Liver (tissue), 9 donors: ENCODE data around the gene RPS5. TPM values are rescaled to one million over a fixed set of nuclear protein-coding genes. Genes with fewer than 3 reads are reported as not detected.
"Not testable (repeated sequence)": the region's sequence is repeated elsewhere in the genome, so short reads cannot be mapped to it uniquely, and the experiment has no call there.

Experiments
- DNase-seq: peaks from one replicate; pipeline ENCODE4 v3.0.0-alpha.2; 2017; ENCODE audit warnings: low spot score
- H3K27ac ChIP-seq, 2 donors: one replicate each; pipeline ENCODE4 v1.7.0; 2013; ENCODE audit warnings: inconsistent platforms in 2 of 2, low read length in 2 of 2, control low read depth in 1 of 2, low read depth in 1 of 2, mild to moderate bottlenecking in 1 of 2
- H3K27me3 ChIP-seq, 4 donors: one replicate each; pipeline versions ENCODE4 v1.6.1 to v1.7.0; 2013; ENCODE audit warnings: low read length in 3 of 4, inconsistent platforms in 1 of 4, mild to moderate bottlenecking in 1 of 4, moderate library complexity in 1 of 4; ENCODE audit not compliant: control insufficient read depth in 4 of 4, insufficient read depth in 4 of 4
- H3K36me3 ChIP-seq, 4 donors: one replicate each; pipeline versions ENCODE4 v1.6.1 to v1.7.0; 2013; ENCODE audit warnings: low read length in 3 of 4, mild to moderate bottlenecking in 3 of 4, low read depth in 1 of 4, moderate library complexity in 1 of 4; ENCODE audit not compliant: control insufficient read depth in 4 of 4, insufficient read depth in 3 of 4
- H3K4me1 ChIP-seq, 4 donors: one replicate each; pipeline versions ENCODE4 v1.6.1 to v1.7.0; 2013; ENCODE audit warnings: low read length in 3 of 4, mild to moderate bottlenecking in 3 of 4, moderate library complexity in 1 of 4; ENCODE audit not compliant: control insufficient read depth in 4 of 4, insufficient read depth in 4 of 4
- H3K4me3 ChIP-seq, 3 donors: one replicate each; pipeline versions ENCODE4 v1.6.1 to v1.7.0; 2013; ENCODE audit warnings: low read length in 3 of 3, control low read depth in 1 of 3, low read depth in 1 of 3, mild to moderate bottlenecking in 1 of 3
- H3K9ac ChIP-seq, 2 donors: one replicate each; pipeline ENCODE4 v1.7.0; 2013; ENCODE audit warnings: low read length in 2 of 2, mild to moderate bottlenecking in 2 of 2, moderate library complexity in 2 of 2, control low read depth in 1 of 2, low read depth in 1 of 2
- H3K9me3 ChIP-seq, 4 donors: one replicate each; pipeline versions ENCODE4 v1.6.1 to v1.7.0; 2013; ENCODE audit warnings: low read length in 3 of 4; ENCODE audit not compliant: control insufficient read depth in 4 of 4
- FOXA1 ChIP-seq: IDR thresholded peaks from 2 replicates; pipeline ENCODE4 v1.6.1; 2016; ENCODE audit warnings: antibody characterized with exemption
- FOXA2 ChIP-seq: IDR thresholded peaks from 2 replicates; pipeline ENCODE4 v1.6.1; 2016; ENCODE audit warnings: antibody characterized with exemption
- GABPA ChIP-seq, 2 donors: IDR thresholded peaks in 1 of 2; conservative IDR thresholded peaks in 1 of 2; 2 replicates each; pipeline ENCODE4 v1.6.1; 2016; ENCODE audit warnings: antibody characterized with exemption in 2 of 2, mild to moderate bottlenecking in 1 of 2, moderate library complexity in 1 of 2
- HNF4A ChIP-seq, 2 donors: conservative IDR thresholded peaks; 2 replicates each; pipeline ENCODE4 v1.6.1; 2016; ENCODE audit warnings: antibody characterized with exemption in 2 of 2, mild to moderate bottlenecking in 2 of 2
- HNF4G ChIP-seq: IDR thresholded peaks from 2 replicates; pipeline ENCODE4 v1.6.1; 2016; ENCODE audit warnings: antibody characterized with exemption
- JUND ChIP-seq, 2 donors: IDR thresholded peaks; 2 replicates each; pipeline ENCODE4 v1.6.1; 2016; ENCODE audit warnings: antibody characterized with exemption in 2 of 2
- MAX ChIP-seq: IDR thresholded peaks from 2 replicates; pipeline ENCODE4 v1.6.1; 2016; ENCODE audit warnings: antibody characterized with exemption
- NR2F2 ChIP-seq: IDR thresholded peaks from 2 replicates; pipeline ENCODE4 v1.6.1; 2016; ENCODE audit warnings: antibody characterized with exemption
- RAD21 ChIP-seq, 2 donors: IDR thresholded peaks; 2 replicates each; pipeline ENCODE4 v1.6.1; 2016; ENCODE audit warnings: antibody characterized with exemption in 2 of 2, mild to moderate bottlenecking in 2 of 2
- REST ChIP-seq: IDR thresholded peaks from 2 replicates; pipeline ENCODE4 v1.6.1; 2016; ENCODE audit warnings: antibody characterized with exemption, mild to moderate bottlenecking
- RXRA ChIP-seq, 2 donors: IDR thresholded peaks; 2 replicates each; pipeline ENCODE4 v1.6.1; 2017 to 2018; ENCODE audit warnings: antibody characterized with exemption in 2 of 2, mild to moderate bottlenecking in 1 of 2
- SP1 ChIP-seq: IDR thresholded peaks from 2 replicates; pipeline ENCODE4 v1.6.1; 2018; ENCODE audit warnings: antibody characterized with exemption, mild to moderate bottlenecking
- YY1 ChIP-seq: IDR thresholded peaks from 2 replicates; pipeline ENCODE4 v1.6.1; 2016; ENCODE audit warnings: antibody characterized with exemption, mild to moderate bottlenecking
- WGBS: extraction: QIAGEN DNeasy Blood & Tissue Kit; methylation state at CpG from one replicate; pipeline ENCODE4 v1.1.7; 2013; 5-methylcytosine and 5-hydroxymethylcytosine counted together
- polyA plus RNA-seq, 2 donors: library from polyadenylated mRNA; stranded (reverse) in 1 of 2; unstranded in 1 of 2; fragments of 200-250 nt in 1 of 2; fragments of >200 nt in 1 of 2; fragmentation: Nextera tagmentation in 1 of 2; extraction: Ambion mirVana in 1 of 2; gene quantifications; one replicate each; pipeline versions ENCODE4 v1.2.1 to v1.2.3, GENCODE V29; 2013 to 2015
- total RNA-seq, 2 donors: library from RNA; depleted of rRNA; stranded (reverse); fragments of >200 nt; gene quantifications; one replicate each; pipeline ENCODE4 v1.2.3, GENCODE V29; 2014
- TF ChIP-seq, protein P1 (sequence below): fragments of 150-350 bp; IDR thresholded peaks from 2 replicates; pipeline ENCODE4 v1.5.1; 2017; ENCODE audit warnings: improper control_type of control experiment, low read depth, low read length; ENCODE audit not compliant: missing input control
- TF ChIP-seq, protein P2 (sequence below): IDR thresholded peaks from 2 replicates; pipeline ENCODE4 v1.6.1; 2016; ENCODE audit warnings: antibody characterized with exemption
- donor health status: healthy.
- donor health status: healthy.
- donor health status: healthy.
- donor health status: healthy.
- donor health status: healthy.

Gene RPS5
- total and polyA plus RNA-seq, 4 donors: 229 to 1,403 (median 628) TPM

GRCh38 chr19:58348080-58348479, 39.0 kb upstream of the RPS5 start:
- Histone ChIP-seq H3K4me1 (peaks cover 14 to 53% (median 44%) of the 10 kb centered on the region in 4 donors), H3K27ac (peak overlapping the region; percentile 41 to 68), H3K4me3 (peak overlapping the region in 1 of 3 donors; percentile 43)
- H3K9ac ChIP-seq, H3K27me3 ChIP-seq, H3K36me3 ChIP-seq, DNase-seq, H3K9me3 ChIP-seq: not testable (repeated sequence)
- TF ChIP-seq SP1 (peak; percentile 8), HNF4A (conservative IDR thresholded peaks at IDR 0.05) (peak; percentile 47 to 61), RAD21 (IDR thresholded peaks at IDR 0.05) (peak in 1 of 2 donors; percentile 8), RXRA (IDR thresholded peaks at IDR 0.05) (peak; percentile 23 to 44)
- 41% methylated on average over 12 of the region's 12 CpGs for WGBS

GRCh38 chr19:58349590-58349989, 37.5 kb upstream of the RPS5 start:
- peak; percentile 33 to 38 for TF ChIP-seq RXRA (IDR thresholded peaks at IDR 0.05)
- TF ChIP-seq NR2F2: peak; percentile 25
- TF ChIP-seq JUND (IDR thresholded peaks at IDR 0.05): no peak
- TF ChIP-seq HNF4A (conservative IDR thresholded peaks at IDR 0.05): peak; percentile 46 to 54
- no peak for TF ChIP-seq REST
- no peak overlapping the region for H3K9ac ChIP-seq
- H3K4me3 ChIP-seq: peak overlapping the region in 1 of 3 donors; percentile 65
- H3K9me3 ChIP-seq: no peaks in the 10 kb centered on the region
- DNase-seq: no peak
- H3K27ac ChIP-seq: peak overlapping the region; percentile 24 to 37
- 30% methylated on average over 8 of the region's 8 CpGs for WGBS
- H3K4me1 ChIP-seq: peaks cover 19 to 65% (median 56%) of the 10 kb centered on the region in 4 donors
- no peaks in the 10 kb centered on the region for H3K27me3 ChIP-seq
- H3K36me3 ChIP-seq: peaks cover 0 to 6% (median 2%) of the 10 kb centered on the region in 4 donors

DNA sequence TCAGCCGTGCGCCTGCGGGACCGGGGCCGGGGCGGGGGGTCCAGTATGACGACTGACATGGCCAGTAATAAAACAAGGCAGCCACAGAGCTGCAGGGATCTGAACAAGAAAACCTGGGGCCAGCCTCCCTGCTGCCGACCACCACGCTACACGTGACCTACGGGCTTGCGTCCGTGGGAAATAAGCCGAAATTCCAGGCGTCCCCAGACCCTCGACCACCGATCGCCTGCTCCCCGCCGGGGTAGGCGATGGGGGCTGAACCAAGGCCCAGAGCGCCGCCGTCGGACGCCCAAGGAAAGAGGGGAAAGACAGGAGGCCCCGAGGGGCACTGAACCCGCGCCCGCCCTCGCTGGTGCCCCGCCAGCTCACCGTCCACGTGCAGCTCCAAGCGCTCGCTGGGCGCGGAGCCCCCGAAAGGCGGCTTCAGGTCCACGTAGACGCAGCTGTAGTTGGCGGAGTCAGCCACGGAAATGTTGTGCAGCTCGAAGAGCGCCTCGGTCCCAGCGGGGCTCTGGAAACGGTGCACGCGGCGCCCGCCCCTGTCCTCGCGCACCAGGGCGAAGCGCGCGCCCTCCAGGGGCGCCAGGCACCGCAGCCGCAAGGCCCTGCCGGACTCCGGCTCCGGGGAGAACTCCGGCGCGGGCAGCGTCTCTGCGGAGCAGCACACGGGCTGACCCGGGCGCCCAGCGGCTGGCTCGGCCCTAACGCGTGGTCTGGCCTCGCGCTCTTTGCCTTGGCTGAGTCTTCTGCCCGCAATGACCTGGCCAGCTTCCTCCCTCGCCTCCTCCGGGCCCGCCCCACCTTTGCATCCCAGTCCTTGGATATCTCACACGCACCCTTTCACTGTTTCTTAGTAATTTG, 36.8 kb upstream of the RPS5 start:
- DNase-seq: no peak
- 18% methylated on average over 84 of the region's 84 CpGs for WGBS
- H3K4me3 ChIP-seq: peak overlapping the region; percentile 25 to 96 (median 65)
- TF ChIP-seq MAX (no peak), REST (no peak), HNF4G (no peak), FOXA2 (no peak), RAD21 (IDR thresholded peaks at IDR 0.05) (no peak), YY1 (no peak), SP1 (no peak), FOXA1 (no peak), NR2F2 (no peak), GABPA (IDR thresholded peaks at IDR 0.05 in 1 of 2, conservative IDR thresholded peaks at IDR 0.05 in 1 of 2) (no peak), RXRA (IDR thresholded peaks at IDR 0.05) (no peak)
- TF ChIP-seq, protein P1, sequence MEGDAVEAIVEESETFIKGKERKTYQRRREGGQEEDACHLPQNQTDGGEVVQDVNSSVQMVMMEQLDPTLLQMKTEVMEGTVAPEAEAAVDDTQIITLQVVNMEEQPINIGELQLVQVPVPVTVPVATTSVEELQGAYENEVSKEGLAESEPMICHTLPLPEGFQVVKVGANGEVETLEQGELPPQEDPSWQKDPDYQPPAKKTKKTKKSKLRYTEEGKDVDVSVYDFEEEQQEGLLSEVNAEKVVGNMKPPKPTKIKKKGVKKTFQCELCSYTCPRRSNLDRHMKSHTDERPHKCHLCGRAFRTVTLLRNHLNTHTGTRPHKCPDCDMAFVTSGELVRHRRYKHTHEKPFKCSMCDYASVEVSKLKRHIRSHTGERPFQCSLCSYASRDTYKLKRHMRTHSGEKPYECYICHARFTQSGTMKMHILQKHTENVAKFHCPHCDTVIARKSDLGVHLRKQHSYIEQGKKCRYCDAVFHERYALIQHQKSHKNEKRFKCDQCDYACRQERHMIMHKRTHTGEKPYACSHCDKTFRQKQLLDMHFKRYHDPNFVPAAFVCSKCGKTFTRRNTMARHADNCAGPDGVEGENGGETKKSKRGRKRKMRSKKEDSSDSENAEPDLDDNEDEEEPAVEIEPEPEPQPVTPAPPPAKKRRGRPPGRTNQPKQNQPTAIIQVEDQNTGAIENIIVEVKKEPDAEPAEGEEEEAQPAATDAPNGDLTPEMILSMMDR: no peak
- TF ChIP-seq, protein P2, sequence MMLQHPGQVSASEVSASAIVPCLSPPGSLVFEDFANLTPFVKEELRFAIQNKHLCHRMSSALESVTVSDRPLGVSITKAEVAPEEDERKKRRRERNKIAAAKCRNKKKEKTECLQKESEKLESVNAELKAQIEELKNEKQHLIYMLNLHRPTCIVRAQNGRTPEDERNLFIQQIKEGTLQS: no peak

More for the DNA sequence above, 36.8 kb upstream of the RPS5 start:
- Histone ChIP-seq H3K4me1 (peaks cover 16 to 72% (median 59%) of the 10 kb centered on the region in 4 donors), H3K36me3 (peaks cover 0 to 6% (median 2%) of the 10 kb centered on the region in 4 donors), H3K27me3 (no peaks in the 10 kb centered on the region), H3K9me3 (no peaks in the 10 kb centered on the region), H3K27ac (peak overlapping the region in 1 of 2 donors; percentile 37), H3K9ac (no peak overlapping the region)
